Left lung (tissue), 10 donors: ENCODE data around the gene PAPPA. TPM values are rescaled to one million over a fixed set of nuclear protein-coding genes. Genes with fewer than 3 reads are reported as not detected.

Source experiments
- ATAC-seq: fragments of 200-7000 bp; cut with Tn5 transposase; one replicate; pipeline ENCODE4 v1.9.1; 2020; ENCODE audit warnings: moderate library complexity
- DNase-seq, 4 donors: peaks; one replicate each; pipeline ENCODE4 v3.0.0-alpha.2; 2013 to 2020
- H3K27ac ChIP-seq, 2 donors: fragments of 200-600 bp; sonication (generic) in 1 of 2; one replicate each; pipeline versions ENCODE4 v1.5.0 to v1.8.0; 2020 to 2021
- H3K27me3 ChIP-seq, 2 donors: fragments of 200-600 bp; sonication (generic) in 1 of 2; one replicate each; pipeline versions ENCODE4 v1.5.0 to v1.8.0; 2020 to 2021
- H3K36me3 ChIP-seq, 2 donors: fragments of 200-600 bp; sonication (generic) in 1 of 2; one replicate each; pipeline versions ENCODE4 v1.5.0 to v1.8.0; 2020 to 2021
- H3K4me1 ChIP-seq, 2 donors: fragments of 200-600 bp; one replicate each; pipeline ENCODE4 v1.8.0; 2021
- H3K4me3 ChIP-seq, 2 donors: fragments of 200-600 bp; sonication (generic) in 1 of 2; one replicate each; pipeline versions ENCODE4 v1.5.0 to v1.8.0; 2020 to 2021; ENCODE audit warnings: mild to moderate bottlenecking in 1 of 2
- H3K9me3 ChIP-seq, 2 donors: fragments of 200-600 bp; sonication (generic) in 1 of 2; one replicate each; pipeline versions ENCODE4 v1.5.0 to v1.8.0; 2020 to 2021
- CTCF ChIP-seq, 2 donors: fragments of 200-600 bp; sonication (generic) in 1 of 2; IDR thresholded peaks; one replicate each; pipeline versions ENCODE4 v1.5.0 to v1.8.0; 2021; ENCODE audit warnings: antibody characterized with exemption in 2 of 2
- intact Hi-C, 2 donors: fragments of 100-400 bp; cut with DNase I; formaldehyde crosslinking; loops; one replicate each; pipeline versions ENCODE4 v1.11.2 to v1.14.2; 2022
- polyA plus RNA-seq, 6 donors: library from polyadenylated mRNA; unstranded; fragments of 120-200 nt; gene quantifications; one replicate each; pipeline ENCODE4 v1.2.1, GENCODE V29; 2013; ENCODE audit not compliant: insufficient read length in 6 of 6
- total RNA-seq, 2 donors: library from RNA; stranded (reverse); fragmentation: NEBNext Ultra II Directional; extraction: Animal tissue kit (Norgen Biotek cat#: 25700); gene quantifications; one replicate each; pipeline ENCODE4 v1.2.1, GENCODE V29; 2021
- donor health status: DM: no; HTN: yes; CAD: no.
- donor health status: DM: no; HTN: no; CAD: no.

PAPPA gene
- total and polyA plus RNA-seq, 8 donors = 1.1 to 9.8 (median 1.3) TPM

GRCh38 chr9:116334546-116335150 lies 181.1 kb downstream of the PAPPA start:
- TF ChIP-seq CTCF (IDR thresholded peaks at IDR 0.05) = no peak
- no peak overlapping the region for H3K4me3 ChIP-seq
- ATAC-seq (no peak), DNase-seq (no peak)
- no peaks in the 10 kb centered on the region for H3K36me3 ChIP-seq
- H3K27me3 ChIP-seq = peaks cover 0 to 8% of the 10 kb centered on the region in 2 donors
- intact Hi-C loops = no loop called here
- H3K27ac ChIP-seq = no peak overlapping the region
- no peaks in the 10 kb centered on the region for H3K9me3 ChIP-seq
- H3K4me1 ChIP-seq = no peaks in the 10 kb centered on the region

GRCh38 chr9:116335392-116335791 lies 181.8 kb downstream of the PAPPA start:
- TF ChIP-seq CTCF (IDR thresholded peaks at IDR 0.05) = no peak
- H3K27me3 ChIP-seq = peaks cover 0 to 8% of the 10 kb centered on the region in 2 donors
- intact Hi-C loops = no loop called here
- H3K4me1 ChIP-seq = no peaks in the 10 kb centered on the region
- ATAC-seq (no peak), DNase-seq (no peak)
- H3K4me3 ChIP-seq = no peak overlapping the region
- H3K36me3 ChIP-seq = no peaks in the 10 kb centered on the region
- no peak overlapping the region for H3K27ac ChIP-seq
- no peaks in the 10 kb centered on the region for H3K9me3 ChIP-seq

GRCh38 chr9:116336133-116336862 lies 182.7 kb downstream of the PAPPA start:
- ATAC-seq (no peak), DNase-seq (no peak)
- Histone ChIP-seq H3K4me1 (no peaks in the 10 kb centered on the region), H3K4me3 (no peak overlapping the region), H3K9me3 (no peaks in the 10 kb centered on the region), H3K36me3 (no peaks in the 10 kb centered on the region), H3K27ac (no peak overlapping the region), H3K27me3 (peaks cover 0 to 8% of the 10 kb centered on the region in 2 donors)
- intact Hi-C loops = no loop called here
- TF ChIP-seq CTCF (IDR thresholded peaks at IDR 0.05) = no peak

- peak; percentile 38 for ATAC-seq
- intact Hi-C loops = no loop called here
Measured at GRCh38 chr9:116337015-116337414, 183.4 kb downstream of the PAPPA start.

More at GRCh38 chr9:116337015-116337414, 183.4 kb downstream of the PAPPA start:
- no peak for TF ChIP-seq CTCF (IDR thresholded peaks at IDR 0.05)
- Histone ChIP-seq H3K27me3 (peaks cover 0 to 8% of the 10 kb centered on the region in 2 donors), H3K4me1 (no peaks in the 10 kb centered on the region), H3K27ac (no peak overlapping the region), H3K9me3 (no peaks in the 10 kb centered on the region), H3K36me3 (no peaks in the 10 kb centered on the region), H3K4me3 (no peak overlapping the region)
- no peak for DNase-seq
